OCI-LY1 (cell line): ENCODE results near the gene CCDC127.
"Not testable (repeated sequence)": the region's sequence is repeated elsewhere in the genome, so short reads cannot be mapped to it uniquely, and the experiment has no call there.

Source experiments
- H2AFZ ChIP-seq: fragments of 200-600 bp; sonication (generic), shearing (Covaris generic); 2 replicates; pipeline ENCODE4 v1.6.0; 2014; ENCODE audit warnings: antibody characterized with exemption, mild to moderate bottlenecking, low read length
- H3F3A ChIP-seq: fragments of 200-600 bp; sonication (generic), shearing (Covaris generic); 2 replicates; pipeline ENCODE4 v1.6.0; 2014; ENCODE audit warnings: mild to moderate bottlenecking, antibody characterized with exemption, low read length, moderate library complexity; ENCODE audit not compliant: insufficient read depth
- H3K27ac ChIP-seq: fragments of 200-600 bp; sonication (generic); 2 replicates; pipeline ENCODE4 v1.5.1; 2014; ENCODE audit warnings: low read length, mixed run types, mild to moderate bottlenecking, low read depth; ENCODE audit not compliant: poor library complexity, severe bottlenecking
- H3K27me3 ChIP-seq: fragments of 200-600 bp; sonication (generic); 2 replicates; pipeline ENCODE4 v1.6.0; 2014; ENCODE audit warnings: antibody characterized with exemption, mild to moderate bottlenecking, low read length, moderate library complexity; ENCODE audit not compliant: insufficient read depth
- H3K36me3 ChIP-seq: fragments of 200-600 bp; sonication (generic); 2 replicates; pipeline ENCODE4 v1.6.1; 2014; ENCODE audit warnings: mild to moderate bottlenecking, antibody characterized with exemption, low read length, moderate library complexity, mixed read lengths; ENCODE audit not compliant: insufficient read depth
- H3K4me1 ChIP-seq: fragments of 200-600 bp; sonication (generic); 2 replicates; pipeline ENCODE4 v1.5.1; 2014; ENCODE audit warnings: mild to moderate bottlenecking, low read length, moderate library complexity; ENCODE audit not compliant: insufficient read depth, severe bottlenecking
- H3K4me2 ChIP-seq: fragments of 200-600 bp; sonication (generic), shearing (Covaris generic); 2 replicates; pipeline ENCODE4 v1.6.1; 2014; ENCODE audit warnings: low read length
- H3K4me3 ChIP-seq: fragments of 200-600 bp; sonication (generic); 2 replicates; pipeline ENCODE4 v1.5.1; 2014; ENCODE audit warnings: low read length, low read depth, mild to moderate bottlenecking, mixed read lengths; ENCODE audit not compliant: poor library complexity, severe bottlenecking
- H3K79me2 ChIP-seq: fragments of 200-600 bp; shearing (Covaris generic); 2 replicates; pipeline ENCODE4 v1.6.1; 2016; ENCODE audit warnings: mixed run types, low read length, mixed read lengths; ENCODE audit not compliant: insufficient read depth
- H3K9ac ChIP-seq: fragments of 200-600 bp; sonication (generic), shearing (Covaris generic); 2 replicates; pipeline ENCODE4 v1.6.1; 2014; ENCODE audit warnings: mild to moderate bottlenecking, low read length, mixed read lengths
- H3K9me2 ChIP-seq: fragments of 200-600 bp; sonication (generic), shearing (Covaris generic); 2 replicates; pipeline ENCODE4 v1.6.1; 2014; ENCODE audit warnings: low read depth, mild to moderate bottlenecking, low read length, mixed read lengths
- H3K9me3 ChIP-seq: fragments of 200-600 bp; shearing (Covaris generic); 2 replicates; pipeline ENCODE4 v1.6.1; 2014; ENCODE audit warnings: low read length, mixed read lengths
- H4K20me1 ChIP-seq: fragments of 200-600 bp; sonication (generic), shearing (Covaris generic); 2 replicates; pipeline ENCODE4 v1.6.0; 2016; ENCODE audit warnings: mild to moderate bottlenecking, low read length; ENCODE audit not compliant: insufficient read depth
- CTCF ChIP-seq: fragments of 200-600 bp; sonication (generic), shearing (Covaris generic); IDR thresholded peaks from 2 replicates; pipeline ENCODE4 v1.5.1; 2017; ENCODE audit warnings: mild to moderate bottlenecking, antibody characterized with exemption, low read length, moderate library complexity, mixed read lengths
- EZH2 ChIP-seq: fragments of 200-600 bp; sonication (generic), shearing (Covaris generic); IDR thresholded peaks from 2 replicates; pipeline ENCODE4 v1.8.0; 2017; ENCODE audit warnings: borderline replicate concordance, mixed run types, mild to moderate bottlenecking, antibody characterized with exemption, low read length, moderate library complexity, mixed read lengths

CCDC127 gene

GRCh38 chr5:231661-232060, 13.7 kb upstream of the CCDC127 start:
- Histone ChIP-seq H3K4me2 (no peak overlapping the region), H3K4me3 (no peak overlapping the region), H3K27me3 (no peaks in the 10 kb centered on the region), H3K79me2 (no peaks in the 10 kb centered on the region), H3K9me2 (no peaks in the 10 kb centered on the region), H3K9ac (no peak overlapping the region), H3K4me1 (no peaks in the 10 kb centered on the region), H2AFZ (no peak overlapping the region), H3K9me3 (no peaks in the 10 kb centered on the region), H4K20me1 (no peaks in the 10 kb centered on the region), H3K27ac (no peak overlapping the region), H3K36me3 (peaks cover 91% of the 10 kb centered on the region), H3F3A (no peaks in the 10 kb centered on the region)
- no peak for TF ChIP-seq EZH2
- TF ChIP-seq CTCF = no peak

- H3K9ac ChIP-seq = no peak overlapping the region
- H3K9me2 ChIP-seq = no peaks in the 10 kb centered on the region
- no peaks in the 10 kb centered on the region for H3K4me1 ChIP-seq
- no peaks in the 10 kb centered on the region for H3K79me2 ChIP-seq
- TF ChIP-seq CTCF (no peak), EZH2 (no peak)
- no peaks in the 10 kb centered on the region for H4K20me1 ChIP-seq
- H3K36me3 ChIP-seq = peaks cover 92% of the 10 kb centered on the region
- no peaks in the 10 kb centered on the region for H3F3A ChIP-seq
- no peak overlapping the region for H3K4me3 ChIP-seq
- H3K27ac ChIP-seq = no peak overlapping the region
- H3K27me3 ChIP-seq = no peaks in the 10 kb centered on the region
- H3K9me3 ChIP-seq = no peaks in the 10 kb centered on the region
- H3K4me2 ChIP-seq = no peak overlapping the region
- H2AFZ ChIP-seq = no peak overlapping the region
Observed at GRCh38 chr5:230711-231110, 12.8 kb upstream of the CCDC127 start.

GRCh38 chr5:228886-229285, 10.9 kb upstream of the CCDC127 start:
- Histone ChIP-seq H3K9ac (no peak overlapping the region), H3F3A (no peaks in the 10 kb centered on the region), H3K27ac (no peak overlapping the region), H3K4me1 (no peaks in the 10 kb centered on the region), H2AFZ (no peak overlapping the region), H3K79me2 (no peaks in the 10 kb centered on the region), H3K9me3 (no peaks in the 10 kb centered on the region), H3K4me2 (no peak overlapping the region), H4K20me1 (no peaks in the 10 kb centered on the region), H3K36me3 (peaks cover 91% of the 10 kb centered on the region), H3K4me3 (no peak overlapping the region), H3K27me3 (no peaks in the 10 kb centered on the region), H3K9me2 (no peaks in the 10 kb centered on the region)
- TF ChIP-seq CTCF (no peak), EZH2 (no peak)

GRCh38 chr5:227375-227774, 9.4 kb upstream of the CCDC127 start:
- H3K36me3 ChIP-seq = peaks cover 80% of the 10 kb centered on the region
- H4K20me1 ChIP-seq, H3F3A ChIP-seq, H3K4me2 ChIP-seq, H3K4me3 ChIP-seq, H3K27me3 ChIP-seq, H3K79me2 ChIP-seq, H3K27ac ChIP-seq, H3K9ac ChIP-seq, H2AFZ ChIP-seq, H3K4me1 ChIP-seq, H3K9me2 ChIP-seq, H3K9me3 ChIP-seq: not testable (repeated sequence)
